Stimulated activated CD4-positive, alpha-beta T cell treated with anti-CD3 and anti-CD28 coated beads, Interleukin-12 subunit alpha, Interleukin-12 subunit beta, amount 100 ng/mL, for 24 hours (primary cell): ENCODE data around the gene NFKBIA.
"Not testable (repeated sequence)": the region's sequence is repeated elsewhere in the genome, so short reads cannot be mapped to it uniquely, and the experiment has no call there.

Experiments
- DNase-seq, 2 experiments: peaks; one replicate each; pipeline ENCODE4 v3.0.0-alpha.2; 2020; ENCODE audit warnings: low read depth in 2 of 2

NFKBIA gene

DNA sequence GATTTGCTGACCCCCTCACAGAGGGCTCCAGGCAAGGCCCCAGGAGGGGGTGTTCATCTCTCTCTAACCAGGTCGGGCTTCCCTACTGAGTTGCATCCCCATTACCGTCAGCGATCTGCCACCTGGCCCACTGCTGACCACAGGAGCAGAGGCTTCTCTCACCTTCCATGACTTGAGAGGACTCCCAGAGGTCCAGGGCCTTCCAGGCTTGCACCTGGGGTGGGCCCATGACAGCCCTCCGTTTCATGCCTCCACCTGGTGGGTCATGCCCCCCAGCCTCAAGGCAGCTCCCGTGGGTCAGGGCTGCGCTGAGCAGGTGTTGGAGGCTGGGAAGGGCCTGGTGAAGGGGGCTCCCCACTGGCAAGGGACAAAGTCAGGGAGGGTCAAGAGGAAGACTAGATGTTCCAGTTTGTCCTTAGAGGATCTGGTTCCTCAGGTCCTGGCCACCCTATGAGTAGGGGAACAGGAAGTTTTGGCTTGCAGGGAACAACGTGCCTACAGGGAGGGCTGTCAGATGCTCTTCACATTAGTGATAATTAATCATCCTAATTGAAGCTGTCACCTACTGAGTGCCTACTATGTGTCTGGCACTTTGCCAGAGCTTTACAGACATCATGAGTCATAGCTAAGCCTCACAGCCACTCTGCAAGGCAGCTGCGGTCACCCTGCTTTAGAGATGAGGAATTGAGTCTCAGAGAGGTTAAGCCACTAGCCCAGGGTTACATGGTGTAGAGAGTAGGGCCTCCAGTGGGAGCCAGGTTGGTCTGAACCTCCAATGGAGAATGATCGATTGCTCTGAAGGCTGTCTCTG, 13.8 kb downstream of the NFKBIA start:
- no peak for DNase-seq

DNA sequence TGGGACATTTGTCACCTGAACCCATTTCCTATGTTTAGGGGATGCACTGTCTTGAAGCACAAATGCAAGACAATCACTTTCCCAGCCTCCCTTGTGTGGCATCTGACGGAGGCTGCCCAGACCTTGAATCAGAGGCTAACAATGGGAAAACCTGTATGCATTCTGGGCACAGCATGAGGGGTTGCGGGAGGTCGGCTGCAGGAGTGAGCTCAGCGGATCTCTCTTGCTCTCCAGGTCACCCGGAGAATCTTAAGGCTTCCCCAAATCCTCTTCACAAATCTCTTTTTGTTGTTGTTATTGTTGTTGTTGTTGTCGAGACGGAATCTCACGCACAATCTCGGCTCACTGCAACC, 15.3 kb downstream of the NFKBIA start:
- DNase-seq = no peak

DNA sequence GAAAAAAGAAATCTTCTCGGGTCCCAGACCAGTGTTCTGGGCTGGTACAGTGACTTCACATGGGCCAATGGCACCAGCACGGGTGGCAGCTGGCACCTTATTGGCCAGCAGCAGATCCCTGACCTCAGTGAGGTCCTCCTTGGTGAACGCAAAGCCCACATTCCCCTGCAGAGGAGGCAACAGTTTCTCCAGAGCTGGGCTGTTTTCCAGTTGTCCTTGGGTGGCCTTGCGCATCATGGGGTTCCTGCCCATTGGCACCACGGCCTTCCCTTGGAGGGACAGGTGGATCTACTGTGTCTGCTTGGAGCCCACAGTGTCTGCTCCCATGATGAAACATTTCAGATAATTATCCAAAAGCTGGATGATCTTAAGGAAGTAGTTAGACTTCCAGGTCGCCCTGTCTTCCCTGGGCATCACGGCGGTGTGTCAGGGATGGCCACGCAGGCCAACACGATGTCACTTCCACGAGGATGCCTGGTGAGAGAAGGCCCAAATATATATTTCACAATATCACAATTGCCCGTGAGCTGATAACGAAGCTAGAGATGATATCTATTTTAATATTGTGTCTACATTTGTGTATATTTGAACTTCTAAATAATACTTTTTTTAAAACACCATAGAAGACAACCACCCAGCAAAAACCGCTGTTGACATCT, 15.8 kb downstream of the NFKBIA start:
- no peak for DNase-seq

DNA sequence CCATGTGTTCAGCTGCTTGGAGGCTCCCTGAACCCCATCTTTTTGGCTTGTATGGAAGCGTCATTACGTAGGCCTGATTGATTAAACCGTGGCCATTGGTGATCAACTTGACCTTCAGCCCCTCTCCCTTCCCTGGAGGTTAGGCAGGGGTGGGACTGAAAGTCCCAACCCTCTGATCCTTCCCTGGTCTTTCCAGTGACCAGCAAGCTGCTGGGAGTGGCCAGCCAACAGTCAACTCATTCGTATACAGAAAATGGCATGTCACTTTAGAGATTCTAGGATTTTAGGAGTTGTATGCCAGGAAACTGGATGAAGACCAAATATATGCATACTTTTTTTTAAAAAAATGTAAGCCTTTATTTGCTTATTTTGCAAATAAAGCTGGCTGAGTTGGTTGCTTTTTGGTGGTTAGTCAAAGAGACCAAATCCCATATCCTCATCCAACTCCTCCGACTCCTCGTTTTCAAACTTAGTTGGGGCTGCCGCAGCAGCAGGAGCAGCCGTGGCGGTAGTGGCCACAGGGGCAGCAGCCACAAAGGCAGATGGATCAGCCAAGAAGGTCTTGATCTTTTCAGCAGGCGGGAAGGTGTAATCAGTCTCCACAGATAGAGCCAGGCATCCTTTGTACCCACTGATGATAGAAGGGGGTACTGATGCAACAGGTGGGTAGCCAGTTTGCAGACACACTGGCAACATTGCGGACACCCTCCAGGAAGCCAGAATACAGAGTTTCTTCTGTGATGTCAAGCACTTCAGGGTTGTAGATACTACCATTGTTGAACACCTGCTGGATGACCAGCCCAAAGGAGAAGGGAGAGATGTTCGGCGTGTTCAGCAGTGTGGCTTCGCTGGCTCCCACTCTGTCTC, 16.6 kb downstream of the NFKBIA start:
- no peak for DNase-seq

DNA sequence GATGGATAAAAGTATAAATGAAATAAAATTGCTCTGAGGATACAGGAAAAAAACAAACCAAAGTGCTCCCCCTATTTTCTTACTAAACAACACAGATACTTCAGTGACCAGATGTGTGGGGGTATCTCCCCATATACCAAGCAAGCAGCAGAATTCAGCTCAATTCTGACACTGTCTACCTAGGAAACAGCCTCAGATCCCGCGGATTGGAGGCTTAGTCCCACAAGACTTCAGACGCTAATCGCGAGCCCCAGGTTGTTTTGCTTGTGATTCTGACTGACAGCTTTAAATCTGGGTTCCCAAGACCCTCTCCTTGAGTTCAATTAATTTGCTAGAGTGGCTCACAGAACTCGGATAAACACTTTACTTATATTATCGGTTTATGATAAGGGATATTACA, 17.3 kb downstream of the NFKBIA start:
- DNase-seq = no peak

DNA sequence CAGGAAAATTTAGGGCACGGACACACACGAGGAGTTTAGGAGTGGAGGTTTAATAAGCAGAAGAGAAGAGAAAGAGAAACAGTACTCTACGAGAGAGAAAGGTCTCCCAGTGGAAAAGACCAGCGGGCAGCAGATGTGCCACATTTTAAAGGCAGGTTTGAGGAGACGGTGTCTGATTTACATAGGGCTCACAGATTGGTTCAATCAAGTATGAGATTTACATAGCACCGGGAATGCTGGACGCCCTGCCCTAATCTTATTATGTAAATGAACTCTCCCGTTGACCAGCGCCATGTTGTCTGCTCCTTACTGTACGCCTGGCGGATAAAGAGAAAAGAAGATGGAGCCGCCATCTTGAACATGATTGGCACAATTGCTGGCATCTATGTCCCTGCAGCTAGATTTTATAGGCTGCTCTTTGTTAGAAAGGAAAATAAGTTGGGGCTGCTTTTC, 17.9 kb downstream of the NFKBIA start:
- DNase-seq = no peak

DNA sequence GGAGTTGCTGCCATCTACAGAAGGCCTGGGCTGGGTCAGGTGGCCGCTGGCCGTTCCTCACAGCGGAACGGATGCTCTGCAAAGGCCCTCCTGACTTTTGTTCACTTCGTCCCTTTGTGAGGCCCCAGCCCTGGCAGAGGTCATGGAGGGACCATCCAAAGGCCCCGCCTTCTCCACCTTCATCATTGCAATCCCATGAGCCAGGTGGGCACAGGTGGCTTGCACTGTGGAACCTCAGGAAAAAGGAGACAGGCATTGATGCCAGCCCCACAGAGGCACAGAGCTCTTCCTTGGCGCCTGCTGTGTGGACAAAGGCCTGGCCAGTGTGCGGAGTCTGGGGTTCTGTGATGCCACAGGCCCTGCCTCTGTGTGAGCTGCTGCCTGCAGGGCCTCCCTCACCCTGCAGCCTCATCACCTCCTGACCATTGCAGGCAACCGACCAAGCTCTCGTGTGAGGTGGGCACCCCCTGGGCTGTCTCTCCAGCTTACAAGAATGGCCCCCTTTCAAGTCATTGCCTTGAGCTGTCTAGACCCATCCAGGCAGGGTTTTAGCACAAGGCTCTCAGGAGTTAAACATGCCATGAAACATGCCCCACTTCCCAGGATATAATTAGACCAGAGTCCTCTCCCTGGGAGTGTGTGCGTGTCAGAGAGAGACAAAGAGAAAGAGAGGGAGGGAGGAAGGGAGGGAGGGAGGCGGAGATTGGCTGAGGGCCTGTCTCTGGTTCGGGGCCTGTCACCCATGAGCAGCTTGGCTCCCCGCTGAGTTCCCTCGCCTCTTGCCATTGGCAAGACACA, 19.3 kb downstream of the NFKBIA start:
- DNase-seq = no peak

DNA sequence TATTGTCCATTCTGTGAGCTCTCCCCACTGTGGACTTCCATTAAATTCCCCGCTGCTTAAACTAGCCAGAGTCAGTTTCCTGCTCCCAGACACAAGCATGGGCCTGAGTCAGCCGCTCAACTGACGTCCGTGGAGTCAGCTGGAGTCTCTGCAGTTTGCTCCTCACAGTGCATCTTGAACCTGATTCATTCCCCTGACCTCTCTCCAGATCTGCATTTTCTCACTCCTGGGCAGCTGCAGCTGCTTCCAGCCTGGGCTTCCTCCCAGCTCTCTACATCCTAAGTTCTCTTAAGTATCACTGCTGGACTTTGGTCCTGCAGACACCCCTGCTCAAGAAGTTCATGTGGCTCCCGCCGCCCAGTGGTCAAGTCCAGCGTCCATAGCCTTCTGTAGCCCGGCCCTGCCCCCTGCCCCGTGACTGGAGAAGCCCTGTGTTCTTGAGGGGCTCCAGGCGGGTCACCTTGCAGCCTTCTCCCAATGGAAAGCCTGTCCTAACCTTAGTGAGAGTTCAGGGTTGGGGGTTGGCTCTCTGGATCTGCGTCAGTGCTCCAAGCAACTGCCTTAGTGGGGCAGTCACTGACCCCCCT, 20.0 kb downstream of the NFKBIA start:
- DNase-seq = no peak

DNA sequence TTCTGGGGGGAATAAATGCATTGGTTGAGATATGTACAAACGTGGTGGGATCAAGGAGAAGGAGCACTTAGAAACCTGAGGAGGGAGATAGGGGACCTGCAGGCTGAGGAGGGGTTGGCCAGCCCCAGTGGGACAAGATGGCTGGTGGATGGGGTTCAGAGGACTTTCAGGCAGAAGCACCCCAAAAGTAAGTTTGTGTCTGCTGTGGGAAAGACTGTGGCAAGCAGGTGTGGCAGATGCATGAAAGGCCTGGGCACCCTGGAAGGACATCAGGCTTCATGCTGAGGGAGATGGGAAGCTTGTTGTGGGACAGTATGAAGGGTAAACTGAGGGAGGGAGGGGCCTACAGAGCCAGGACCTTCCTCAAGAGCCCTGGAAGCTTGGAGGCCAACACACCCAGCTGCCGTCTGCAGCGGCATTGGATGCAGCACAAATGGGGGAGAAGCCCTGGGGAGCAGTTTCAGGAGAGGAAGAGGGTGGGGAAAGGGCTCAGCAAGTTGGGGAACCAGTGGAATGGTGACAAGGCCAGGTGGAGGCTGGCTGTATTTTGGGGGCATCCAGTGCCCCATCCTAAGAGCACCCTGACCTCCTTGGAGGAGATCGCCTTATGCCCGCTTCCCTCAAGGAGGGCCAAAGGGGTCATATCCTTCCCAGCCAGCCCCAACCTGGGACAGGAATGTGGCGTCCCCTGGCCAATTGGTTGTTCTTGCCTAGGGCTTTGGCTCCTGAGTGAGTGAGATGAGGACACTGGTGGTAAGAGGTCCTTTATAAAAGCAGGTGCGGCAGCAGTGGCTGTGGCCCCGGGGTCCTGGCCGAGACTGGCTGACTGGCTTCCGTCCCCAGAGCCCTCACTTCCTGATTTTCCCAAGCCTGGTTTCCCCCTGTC, 20.7 kb downstream of the NFKBIA start:
- no peak for DNase-seq

DNA sequence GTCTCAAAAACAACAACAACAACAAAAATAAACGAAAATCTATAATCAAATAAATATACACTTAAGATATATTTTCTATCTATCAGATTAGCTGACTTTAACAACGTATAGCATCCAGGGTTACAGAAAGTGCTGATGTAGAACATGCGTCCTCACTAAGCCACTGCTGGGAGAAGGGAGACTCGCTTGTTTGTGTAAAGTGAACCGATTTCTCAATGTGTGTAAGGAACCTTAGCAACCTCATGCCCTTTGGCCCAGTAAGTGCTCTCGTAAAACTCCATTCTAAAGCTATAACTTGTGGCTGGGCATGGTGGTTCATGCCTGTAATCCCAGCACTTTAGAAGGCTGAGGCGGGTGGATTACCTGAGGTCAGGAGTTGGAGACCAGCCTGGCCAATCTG, 23.8 kb downstream of the NFKBIA start:
- DNase-seq = no peak

DNA sequence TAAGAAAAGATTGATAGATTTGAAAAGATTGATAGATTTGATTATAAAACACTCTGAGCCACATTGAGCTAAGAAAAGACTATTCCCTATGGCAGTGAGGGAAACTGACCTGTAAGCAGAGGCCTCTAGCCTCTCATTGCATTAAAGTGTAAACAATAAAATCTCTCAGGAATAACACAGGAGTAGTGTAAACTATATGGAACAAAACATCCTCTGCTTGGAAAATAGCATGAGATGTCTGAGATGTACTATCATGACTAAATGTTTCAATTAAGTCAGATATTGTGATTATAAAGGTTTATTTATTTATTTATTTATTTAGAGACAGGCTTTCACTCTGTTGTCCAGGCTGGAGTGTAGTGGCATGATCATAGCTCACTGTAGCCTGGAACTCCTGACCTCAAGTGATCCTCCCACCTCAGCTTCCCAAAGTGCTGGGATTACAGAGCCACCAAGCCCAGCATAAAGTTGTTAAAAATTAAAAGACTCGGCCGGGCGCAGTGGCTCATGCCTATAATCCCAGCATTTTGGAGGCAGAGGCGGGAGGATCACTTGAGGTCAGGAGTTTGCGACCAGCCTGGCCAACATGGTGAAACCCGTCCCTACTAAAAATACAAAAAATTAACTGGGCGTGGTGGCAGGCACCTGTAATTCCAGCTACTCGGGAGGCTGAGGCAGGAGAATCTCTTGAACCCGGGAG, 25.2 kb downstream of the NFKBIA start:
- not testable (repeated sequence) for DNase-seq

DNA sequence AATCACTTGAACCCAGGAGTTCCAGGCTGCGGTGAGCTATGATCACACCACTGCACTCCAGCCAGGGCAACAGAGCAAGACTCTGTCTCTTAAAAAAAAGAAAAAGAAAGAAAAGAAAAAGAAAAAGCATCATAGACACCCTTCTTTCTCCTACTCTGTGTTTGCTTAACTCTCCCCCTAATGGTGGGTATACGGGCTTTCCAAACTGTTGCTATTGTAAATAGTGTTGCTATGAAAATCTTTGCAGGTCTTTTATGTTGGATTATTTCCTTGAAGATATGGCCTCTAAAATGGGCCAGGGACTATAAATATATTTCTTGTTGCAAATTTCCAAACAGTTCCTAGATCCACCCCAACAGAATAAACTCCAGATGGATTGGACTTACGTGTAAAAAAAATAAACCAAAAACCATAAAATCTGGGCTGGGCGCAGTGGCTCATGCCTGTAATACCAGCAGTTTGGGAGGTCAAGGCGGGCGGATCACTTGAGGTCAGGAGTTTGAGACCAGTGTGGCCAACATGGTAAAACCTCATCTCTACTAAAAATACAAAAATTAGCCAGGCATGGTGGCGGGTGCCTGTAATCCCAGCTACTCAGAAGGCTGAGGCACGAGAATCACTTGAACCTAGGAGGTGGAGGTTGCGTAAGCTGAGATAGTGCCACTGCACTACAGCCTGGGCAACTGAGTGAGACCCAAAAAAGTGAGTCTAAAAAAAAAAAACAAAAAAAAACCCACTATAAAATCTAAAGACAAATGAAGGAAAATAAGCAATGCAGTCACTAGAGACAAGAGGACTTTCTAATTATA, 25.9 kb downstream of the NFKBIA start:
- no peak for DNase-seq

DNA sequence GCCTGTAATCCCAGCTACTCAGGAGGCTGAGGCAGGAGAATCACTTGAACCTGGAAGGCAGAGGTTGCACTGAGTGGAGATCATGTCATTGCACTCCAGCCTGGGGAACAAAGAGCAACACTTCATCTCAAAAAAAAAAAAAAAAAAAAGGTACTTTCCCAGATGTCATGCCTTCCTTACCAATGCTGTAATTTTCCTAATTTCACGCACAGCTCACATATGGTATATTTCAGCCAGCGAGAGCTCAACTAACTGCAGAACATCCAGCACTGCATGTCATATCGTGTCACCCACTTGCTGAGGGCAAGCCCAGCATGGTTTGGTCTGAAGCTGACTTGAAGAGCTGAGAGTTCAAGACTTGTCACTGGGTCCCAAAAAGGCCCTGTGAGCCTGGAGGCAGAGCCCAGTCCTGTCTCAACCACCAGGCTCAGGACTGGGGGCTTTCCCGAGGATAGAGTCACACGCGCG, 29.0 kb downstream of the NFKBIA start:
- no peak for DNase-seq

DNA sequence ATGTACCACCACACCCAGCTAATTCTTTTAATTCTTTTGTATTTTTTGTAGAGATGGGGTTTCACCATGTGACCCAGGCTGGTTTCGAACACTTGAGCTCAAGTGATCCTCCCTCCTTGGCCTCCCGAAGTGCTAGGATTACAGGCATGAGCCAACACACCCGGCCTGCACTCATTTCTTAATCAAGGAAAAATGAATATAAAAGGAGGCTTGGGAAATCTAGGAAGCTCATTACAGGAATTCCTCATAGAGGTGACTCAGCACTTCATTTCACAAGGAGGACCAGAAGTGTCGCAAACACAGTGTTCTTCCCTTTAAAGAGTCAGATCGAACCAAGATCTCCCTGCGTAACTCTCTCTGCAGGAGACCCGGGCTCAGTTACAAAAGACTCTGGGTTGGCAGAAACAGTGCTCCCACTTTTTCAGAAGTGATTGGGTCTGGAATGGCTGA, 30.3 kb downstream of the NFKBIA start:
- no peak for DNase-seq

DNA sequence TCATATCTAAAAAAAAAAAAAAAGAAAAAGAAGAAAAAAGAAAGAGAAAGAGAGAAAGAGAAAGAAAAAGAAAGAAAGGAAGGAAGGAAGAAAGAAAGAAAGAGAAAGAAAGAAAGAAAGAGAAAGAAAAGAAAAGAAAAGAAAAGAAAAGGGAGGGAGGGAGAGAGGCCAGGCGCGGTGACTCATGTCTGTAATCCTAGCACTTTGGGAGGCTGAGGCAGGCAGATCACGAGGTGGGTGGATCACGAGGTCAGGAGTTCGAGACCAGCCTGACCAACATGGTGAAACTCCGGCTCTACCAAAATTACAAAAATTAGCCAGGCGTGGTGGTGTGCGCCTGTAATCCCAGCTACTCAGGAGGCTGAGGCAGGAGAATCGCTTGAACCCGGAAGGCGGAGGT, 31.3 kb downstream of the NFKBIA start:
- DNase-seq = not testable (repeated sequence)

DNA sequence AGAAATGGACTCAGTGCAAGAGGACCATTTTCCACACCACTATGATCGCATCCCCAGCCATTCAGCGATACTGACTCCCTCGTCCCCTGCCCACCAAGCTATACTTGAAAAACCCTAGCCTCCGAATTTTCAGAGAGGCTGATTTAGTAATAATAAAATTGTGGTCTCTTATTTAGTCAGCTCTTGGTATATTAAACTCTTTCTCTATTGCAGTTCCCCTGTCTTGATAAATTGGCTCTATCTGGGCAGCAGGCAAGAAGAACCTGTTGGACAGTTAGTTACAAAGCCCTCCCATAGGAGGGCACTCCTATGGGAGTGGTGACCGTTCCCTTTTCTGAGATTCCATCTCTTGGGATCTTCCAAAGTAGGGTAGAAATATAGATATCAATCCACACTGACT, 33.6 kb downstream of the NFKBIA start:
- DNase-seq = no peak

DNA sequence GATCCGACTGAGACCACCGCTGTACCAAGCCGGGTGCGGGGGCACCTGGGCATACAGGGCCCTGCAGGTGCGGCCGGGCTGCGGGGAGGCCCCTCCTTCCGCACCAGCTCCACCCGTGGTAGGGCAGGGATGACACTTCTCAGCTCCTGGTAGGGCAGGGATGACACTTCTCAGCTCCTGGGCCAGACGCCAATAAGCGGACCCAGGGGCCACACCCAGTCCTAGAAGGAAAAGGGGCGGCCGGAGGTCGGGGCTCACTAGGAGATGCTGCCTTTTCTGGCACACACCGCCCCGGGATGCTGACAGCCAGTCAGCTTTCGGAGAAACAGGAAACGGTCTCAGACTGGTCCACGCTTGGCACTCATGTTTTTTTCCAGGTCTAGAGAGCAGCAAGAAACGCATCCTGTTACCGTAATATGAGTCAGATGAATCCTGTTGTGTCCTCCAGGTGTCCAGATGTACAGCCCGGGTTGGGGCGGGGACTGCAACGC, 34.8 kb downstream of the NFKBIA start:
- no peak for DNase-seq
